Uterus (tissue), 4 donors: Measurements from ENCODE around the gene CTH. TPM values are rescaled to one million over a fixed set of nuclear protein-coding genes. Genes with fewer than 3 reads are reported as not detected.

ENCODE experiments used
- DNase-seq, 2 donors: peaks; one replicate each; pipeline ENCODE4 v3.0.0-alpha.2; 2019 to 2020
- H3K27ac ChIP-seq, 2 donors: fragments of 200-600 bp; sonication (generic); 1 replicate in 1 of 2; 2 replicates in 1 of 2; pipeline ENCODE4 v1.5.1; 2016 to 2018
- H3K27me3 ChIP-seq, 2 donors: fragments of 200-600 bp; sonication (generic); one replicate each; pipeline ENCODE4 v1.5.1; 2018 to 2019; ENCODE audit warnings: control low read depth in 1 of 2
- H3K36me3 ChIP-seq, 2 donors: fragments of 200-600 bp; sonication (generic); one replicate each; pipeline ENCODE4 v1.5.1; 2019; ENCODE audit warnings: control low read depth in 1 of 2
- H3K4me1 ChIP-seq, 2 donors: fragments of 200-600 bp; sonication (generic); one replicate each; pipeline ENCODE4 v1.5.1; 2018 to 2019; ENCODE audit warnings: control low read depth in 1 of 2
- H3K4me3 ChIP-seq, 2 donors: fragments of 200-600 bp; sonication (generic); 1 replicate in 1 of 2; 2 replicates in 1 of 2; pipeline ENCODE4 v1.5.1; 2018 to 2019; ENCODE audit warnings: mild to moderate bottlenecking in 1 of 2
- H3K9me3 ChIP-seq, 2 donors: fragments of 200-600 bp; sonication (generic); one replicate each; pipeline ENCODE4 v1.5.1; 2019; ENCODE audit warnings: control low read depth in 1 of 2
- POLR2A ChIP-seq, 2 donors: fragments of 450-650 bp; IDR thresholded peaks; one replicate each; pipeline ENCODE4 v1.6.1; 2016; ENCODE audit warnings: antibody characterized with exemption in 2 of 2, mild to moderate bottlenecking in 1 of 2, moderate library complexity in 1 of 2
- intact Hi-C: fragments of 100-400 bp; cut with DNase I; formaldehyde crosslinking; loops from one replicate; pipeline ENCODE4 v1.15.1; 2023; ENCODE audit warnings: low total_unique reads
- total RNA-seq, 4 donors: library from RNA; depleted of rRNA in 3 of 4; stranded (reverse); fragments of >200 nt in 3 of 4; gene quantifications; one replicate each; pipeline versions ENCODE4 v1.1.0 to v1.2.4, GENCODE V29; 2014 to 2023
- TF ChIP-seq, protein P1 (sequence below), 4 experiments: fragments of 200-600 bp in 2 of 4; fragments of 450-650 bp in 2 of 4; sonication (generic) in 2 of 4; IDR thresholded peaks; one replicate each; pipeline ENCODE4 v1.5.1; 2016 to 2019; ENCODE audit warnings: antibody characterized with exemption in 4 of 4, mild to moderate bottlenecking in 2 of 4, moderate library complexity in 1 of 4
- donor health status: DM: yes; HTN: yes; CAD: no.

Gene CTH
- total RNA-seq, 4 donors from 2014 or later, result 1.0 to 11.2 (median 3.5) TPM

DNA sequence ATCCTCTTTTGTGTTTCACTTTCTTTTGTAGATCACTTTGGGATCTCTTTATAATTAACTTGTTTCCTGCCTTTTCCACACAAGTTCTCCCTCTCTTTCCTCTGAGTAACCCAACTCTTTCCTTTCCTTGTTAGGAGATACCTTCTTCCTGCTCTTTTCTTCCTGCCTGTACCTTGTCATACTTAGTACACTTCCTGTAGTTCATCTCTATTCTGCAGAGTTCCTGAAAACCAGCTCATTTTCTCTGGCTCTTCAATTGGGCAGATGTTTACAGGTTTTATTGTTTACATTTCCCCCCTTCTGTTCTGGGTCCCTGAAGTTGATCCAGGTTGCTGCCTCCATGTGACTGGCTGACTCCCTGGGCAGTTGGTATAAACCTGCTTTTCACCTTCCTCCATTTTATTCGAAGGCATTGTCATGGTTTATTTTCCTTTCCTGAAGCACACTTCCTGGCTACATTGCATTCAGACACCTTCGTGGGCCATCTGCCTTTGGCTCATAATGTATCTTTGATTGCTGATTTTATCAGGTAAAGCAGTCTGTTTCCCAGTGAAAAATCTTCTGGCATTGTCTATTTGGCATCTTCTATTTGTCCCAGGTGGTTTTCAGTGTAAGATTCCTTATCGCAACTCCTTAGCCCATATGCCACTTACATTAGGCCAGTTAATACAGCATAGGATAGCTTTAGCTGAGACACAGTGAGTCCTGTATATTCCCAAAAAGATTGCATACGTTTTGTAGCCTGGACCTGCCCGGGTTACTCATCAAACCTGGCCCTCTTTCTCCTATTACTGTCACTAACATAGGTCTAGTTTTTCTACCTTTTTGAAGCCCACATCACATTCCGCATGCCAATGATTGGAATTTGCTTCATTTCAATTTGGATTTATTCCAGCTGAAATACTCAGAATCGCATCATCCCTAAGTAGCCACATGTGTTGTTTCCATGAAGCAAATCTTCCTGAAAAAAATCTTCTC lies 15.4 kb downstream of the CTH start:
- H3K4me1 ChIP-seq, result no peaks in the 10 kb centered on the region
- no peaks in the 10 kb centered on the region for H3K9me3 ChIP-seq
- no peak for DNase-seq
- H3K27me3 ChIP-seq, result no peaks in the 10 kb centered on the region
- H3K4me3 ChIP-seq, result no peak overlapping the region
- no peaks in the 10 kb centered on the region for H3K36me3 ChIP-seq
- H3K27ac ChIP-seq, result no peak overlapping the region
- no peak for TF ChIP-seq POLR2A (IDR thresholded peaks at IDR 0.05)
- TF ChIP-seq, protein P1, sequence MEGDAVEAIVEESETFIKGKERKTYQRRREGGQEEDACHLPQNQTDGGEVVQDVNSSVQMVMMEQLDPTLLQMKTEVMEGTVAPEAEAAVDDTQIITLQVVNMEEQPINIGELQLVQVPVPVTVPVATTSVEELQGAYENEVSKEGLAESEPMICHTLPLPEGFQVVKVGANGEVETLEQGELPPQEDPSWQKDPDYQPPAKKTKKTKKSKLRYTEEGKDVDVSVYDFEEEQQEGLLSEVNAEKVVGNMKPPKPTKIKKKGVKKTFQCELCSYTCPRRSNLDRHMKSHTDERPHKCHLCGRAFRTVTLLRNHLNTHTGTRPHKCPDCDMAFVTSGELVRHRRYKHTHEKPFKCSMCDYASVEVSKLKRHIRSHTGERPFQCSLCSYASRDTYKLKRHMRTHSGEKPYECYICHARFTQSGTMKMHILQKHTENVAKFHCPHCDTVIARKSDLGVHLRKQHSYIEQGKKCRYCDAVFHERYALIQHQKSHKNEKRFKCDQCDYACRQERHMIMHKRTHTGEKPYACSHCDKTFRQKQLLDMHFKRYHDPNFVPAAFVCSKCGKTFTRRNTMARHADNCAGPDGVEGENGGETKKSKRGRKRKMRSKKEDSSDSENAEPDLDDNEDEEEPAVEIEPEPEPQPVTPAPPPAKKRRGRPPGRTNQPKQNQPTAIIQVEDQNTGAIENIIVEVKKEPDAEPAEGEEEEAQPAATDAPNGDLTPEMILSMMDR (IDR thresholded peaks at IDR 0.05), result no peak
- intact Hi-C loops, result no loop called here

DNA sequence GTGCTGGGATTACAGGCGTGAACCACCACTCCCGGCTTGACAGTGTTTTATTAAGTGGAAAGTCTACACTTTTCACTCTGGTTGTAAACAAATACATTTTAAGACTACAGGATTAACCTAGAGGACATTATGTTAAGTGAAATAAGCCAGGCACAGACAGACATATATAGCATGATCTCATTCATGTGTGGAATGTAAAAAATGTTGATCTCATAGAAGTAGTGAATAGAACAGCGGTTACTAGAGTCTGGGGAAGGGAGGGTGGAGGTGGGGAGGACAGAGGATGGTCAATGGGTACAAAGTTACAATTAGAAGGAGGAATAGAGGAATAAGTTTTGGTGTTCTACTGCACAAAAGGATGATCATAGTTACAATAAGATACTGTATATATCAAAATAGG lies 16.9 kb downstream of the CTH start:
- no peaks in the 10 kb centered on the region for H3K36me3 ChIP-seq
- no peaks in the 10 kb centered on the region for H3K9me3 ChIP-seq
- no peak for DNase-seq
- no peak for TF ChIP-seq POLR2A (IDR thresholded peaks at IDR 0.05)
- TF ChIP-seq, protein P1 (IDR thresholded peaks at IDR 0.05), result no peak
- H3K27ac ChIP-seq, result no peak overlapping the region
- H3K4me1 ChIP-seq, result no peaks in the 10 kb centered on the region
- no peak overlapping the region for H3K4me3 ChIP-seq
- H3K27me3 ChIP-seq, result no peaks in the 10 kb centered on the region
- intact Hi-C loops, result no loop called here

DNA sequence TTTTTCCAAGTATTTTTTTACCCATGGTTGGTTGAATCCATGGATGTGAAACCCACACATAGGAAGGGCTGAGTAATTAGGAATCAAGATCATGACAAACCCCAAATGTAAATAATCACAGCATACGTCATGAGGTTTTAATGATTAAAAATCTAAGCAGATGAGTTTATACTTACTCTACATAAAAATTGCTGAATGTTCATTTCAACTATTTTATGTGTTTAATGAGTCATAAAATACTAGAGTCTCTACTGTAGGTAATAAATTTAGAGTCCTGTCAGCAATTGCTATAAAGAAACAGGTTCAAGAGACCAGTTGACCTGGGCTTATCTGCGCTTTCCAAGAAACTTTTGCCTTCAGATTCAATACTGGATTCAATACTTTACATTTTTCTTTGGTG lies 18.2 kb downstream of the CTH start:
- Histone ChIP-seq H3K4me1 (no peaks in the 10 kb centered on the region), H3K27me3 (no peaks in the 10 kb centered on the region), H3K36me3 (no peaks in the 10 kb centered on the region), H3K4me3 (no peak overlapping the region), H3K9me3 (no peaks in the 10 kb centered on the region), H3K27ac (no peak overlapping the region)
- TF ChIP-seq POLR2A (IDR thresholded peaks at IDR 0.05), result no peak
- TF ChIP-seq, protein P1 (IDR thresholded peaks at IDR 0.05), result no peak
- intact Hi-C loops, result no loop called here
- DNase-seq, result no peak

DNA sequence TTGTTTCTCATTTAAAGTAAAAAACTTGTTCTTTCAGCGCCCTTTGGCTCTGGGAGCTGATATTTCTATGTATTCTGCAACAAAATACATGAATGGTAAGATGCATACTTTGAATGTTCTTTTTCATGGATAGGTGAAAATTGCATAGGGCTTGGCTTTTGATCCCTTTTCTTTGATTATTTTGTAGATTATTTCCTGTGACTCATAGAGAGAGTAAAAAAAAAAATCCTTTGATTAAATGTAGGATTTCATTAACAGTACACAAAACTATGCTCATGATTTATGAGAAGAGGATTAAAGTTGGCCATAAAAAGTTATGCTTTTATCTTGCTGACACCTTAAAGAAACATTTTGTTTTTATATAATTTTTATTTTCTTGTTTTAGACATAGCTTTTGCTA lies 18.7 kb downstream of the CTH start:
- intact Hi-C loops, result loop anchor here (10.0 kb wide), 1 partner anchor 625 kb away; no protein-coding TSS in a partner anchor

More for the DNA sequence above, 18.7 kb downstream of the CTH start:
- no peaks in the 10 kb centered on the region for H3K4me1 ChIP-seq
- H3K27ac ChIP-seq, result no peak overlapping the region
- no peak for DNase-seq
- no peaks in the 10 kb centered on the region for H3K9me3 ChIP-seq
- TF ChIP-seq POLR2A (IDR thresholded peaks at IDR 0.05), result no peak
- TF ChIP-seq, protein P1 (IDR thresholded peaks at IDR 0.05), result no peak
- no peaks in the 10 kb centered on the region for H3K27me3 ChIP-seq
- no peaks in the 10 kb centered on the region for H3K36me3 ChIP-seq
- no peak overlapping the region for H3K4me3 ChIP-seq
